Stimulated activated CD4-positive, alpha-beta T cell treated with anti-CD3 and anti-CD28 coated beads, Interleukin-1b, Interleukin-23, amount 100 ng/mL, for 4 hours (primary cell): ENCODE results near the gene ITGB4.

Experiments used
- DNase-seq, 2 donors: peaks; one replicate each; pipeline ENCODE4 v3.0.0-alpha.2; 2020; ENCODE audit warnings: low read depth in 2 of 2

The ITGB4 gene

DNA sequence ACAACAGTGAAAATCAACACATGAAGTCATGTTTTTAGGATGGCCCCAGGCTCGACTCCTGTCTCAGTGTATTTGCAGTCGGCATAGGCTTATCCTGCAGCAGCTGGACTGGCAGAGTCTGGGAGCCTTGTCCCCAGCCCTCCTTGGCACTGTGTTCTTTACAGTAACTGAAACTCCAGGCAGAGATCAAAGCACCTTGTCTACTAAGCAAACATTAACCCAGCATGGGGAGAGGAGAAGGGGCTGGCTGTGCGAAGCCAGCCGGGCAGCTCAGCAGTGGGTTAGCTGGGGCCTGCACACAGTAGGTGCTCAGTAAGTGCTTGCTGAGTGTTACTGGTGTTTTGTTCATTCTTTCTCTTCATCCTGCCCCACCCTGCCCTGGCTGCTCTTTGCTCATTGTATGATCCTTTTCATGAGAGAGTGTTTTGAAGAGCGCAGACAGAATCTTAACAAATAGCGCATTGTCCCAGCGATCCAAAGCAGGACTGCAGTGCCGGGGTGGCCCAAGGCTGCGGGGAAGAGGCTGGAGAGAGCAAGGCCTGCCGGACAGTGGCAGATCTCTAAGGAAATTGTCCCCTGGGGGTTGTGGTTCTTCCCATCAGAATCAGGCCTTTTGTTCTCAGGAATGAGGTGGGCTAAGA lies 23.5 kb upstream of the ITGB4 start:
- DNase-seq, result no peak

DNA sequence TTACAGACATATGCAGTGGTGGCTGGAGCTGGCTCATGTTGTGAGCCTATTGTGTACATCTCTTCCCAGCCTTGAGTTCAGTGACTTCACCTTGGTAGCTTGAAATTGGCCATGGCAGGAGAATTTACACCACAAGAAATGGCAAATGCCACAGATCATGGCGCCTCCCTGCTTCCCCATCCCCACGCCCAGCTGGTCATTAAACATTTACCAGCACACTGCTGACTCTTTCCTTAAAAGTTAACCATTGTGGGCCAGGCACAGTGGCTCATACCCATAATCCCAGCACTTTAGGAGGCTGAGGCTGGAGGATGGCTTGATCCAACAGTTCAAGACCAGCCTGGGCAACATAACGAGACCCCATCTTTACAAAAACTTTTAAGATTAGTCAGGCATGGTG lies 22.6 kb upstream of the ITGB4 start:
- no peak for DNase-seq

DNA sequence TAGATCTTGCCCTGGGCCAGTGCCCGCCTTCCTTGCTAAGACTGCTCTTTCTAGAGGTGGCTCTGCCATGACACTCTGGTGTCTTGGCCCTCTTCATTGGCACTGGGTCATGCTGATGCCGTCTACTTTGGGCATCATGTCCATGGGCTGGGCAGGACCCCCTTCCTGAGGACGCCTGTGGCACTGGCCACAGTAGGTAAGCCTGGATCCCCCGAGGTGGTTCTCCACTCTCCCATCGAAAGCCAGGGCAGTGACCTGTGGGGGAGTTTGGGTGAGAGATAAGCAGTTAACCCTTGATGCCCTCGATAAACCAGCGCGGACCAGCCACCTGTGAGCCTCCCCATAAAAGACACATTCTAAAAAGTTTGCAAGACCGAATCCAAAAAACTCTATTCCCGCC lies 20.0 kb upstream of the ITGB4 start:
- DNase-seq, result no peak

DNA sequence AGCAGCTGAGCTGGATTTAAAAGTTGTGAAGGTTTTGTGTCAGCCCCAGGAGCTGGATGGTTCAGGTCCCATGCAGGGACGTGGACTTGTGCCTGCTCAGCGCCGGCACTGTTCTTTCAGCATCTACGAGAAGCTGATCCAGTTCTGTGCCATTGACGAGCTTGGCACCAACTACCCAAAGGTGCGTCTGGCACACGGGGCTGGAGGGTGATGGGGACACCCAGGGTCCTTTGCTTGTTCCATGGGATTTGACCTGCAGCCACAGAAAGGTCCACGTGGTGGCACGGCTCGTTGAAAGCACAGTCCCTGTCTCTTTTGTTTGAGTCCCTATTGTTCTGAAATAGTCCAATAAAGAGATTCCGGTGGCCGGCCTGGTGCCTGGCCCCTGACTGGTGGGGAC lies 18.1 kb upstream of the ITGB4 start:
- DNase-seq, result no peak

DNA sequence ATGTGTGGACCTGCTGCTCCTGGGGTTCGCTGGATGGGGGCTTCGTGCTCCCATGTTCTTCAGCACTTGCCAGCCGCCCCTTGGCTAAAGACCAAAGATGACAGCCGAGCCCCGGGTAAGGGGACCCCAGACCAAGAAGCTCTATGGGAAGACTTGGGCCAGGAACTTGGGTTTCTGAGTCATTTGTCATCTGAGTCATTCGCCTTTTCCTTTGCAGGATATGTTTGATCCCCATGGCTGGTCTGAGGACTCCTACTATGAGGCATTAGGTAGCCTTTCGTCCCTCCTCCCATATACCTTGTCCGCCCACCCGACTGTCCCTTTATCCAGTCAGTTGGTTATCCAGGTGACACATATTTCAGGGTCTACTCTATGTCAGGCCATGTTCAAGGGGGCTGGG lies 17.7 kb upstream of the ITGB4 start:
- DNase-seq, result no peak

DNA sequence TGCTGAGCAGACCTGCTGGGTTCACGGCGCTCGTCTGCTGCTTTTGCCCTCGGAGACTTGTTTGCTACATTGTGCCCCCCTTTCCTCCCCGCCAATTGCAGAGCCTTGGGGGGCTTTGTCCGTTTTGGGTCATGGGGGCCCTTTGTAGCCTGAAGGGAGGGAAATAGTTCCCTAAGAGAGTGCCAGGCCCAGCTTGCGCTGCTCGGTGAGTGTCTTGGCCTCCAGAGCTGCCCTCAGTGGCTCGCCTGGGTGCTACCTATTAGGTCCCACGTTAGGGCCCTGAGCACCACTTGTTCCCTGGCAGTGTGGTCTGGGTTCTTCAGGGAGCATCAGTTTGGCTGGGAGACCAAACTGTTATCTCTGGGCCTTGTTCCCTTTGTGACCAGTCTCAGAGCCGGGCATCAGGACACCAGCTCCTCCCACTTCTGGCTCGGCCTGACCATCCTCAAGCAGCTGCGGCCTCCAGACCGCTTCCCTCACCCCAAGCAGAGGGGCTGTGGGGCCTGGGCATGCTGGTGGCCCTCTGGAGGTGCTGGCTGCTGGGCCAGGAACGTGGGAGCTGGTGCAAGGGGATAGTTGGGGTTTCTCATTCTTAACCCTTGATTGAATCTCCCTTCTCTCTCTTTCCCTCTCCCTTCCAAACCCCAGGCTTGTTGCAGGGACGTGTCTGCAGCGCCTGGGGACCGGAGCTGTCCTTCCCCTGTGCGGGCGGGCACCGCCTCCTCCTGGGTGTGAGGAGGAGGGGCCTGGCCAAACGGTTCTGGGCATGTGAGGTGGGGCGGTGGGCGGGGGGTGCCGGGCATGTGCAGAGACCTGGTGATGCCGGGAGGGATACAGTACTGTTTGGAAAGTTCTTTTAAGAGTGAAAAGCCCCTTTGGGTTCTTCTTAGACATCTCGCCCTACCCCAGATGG lies 16.0 kb upstream of the ITGB4 start:
- DNase-seq, result no peak

DNA sequence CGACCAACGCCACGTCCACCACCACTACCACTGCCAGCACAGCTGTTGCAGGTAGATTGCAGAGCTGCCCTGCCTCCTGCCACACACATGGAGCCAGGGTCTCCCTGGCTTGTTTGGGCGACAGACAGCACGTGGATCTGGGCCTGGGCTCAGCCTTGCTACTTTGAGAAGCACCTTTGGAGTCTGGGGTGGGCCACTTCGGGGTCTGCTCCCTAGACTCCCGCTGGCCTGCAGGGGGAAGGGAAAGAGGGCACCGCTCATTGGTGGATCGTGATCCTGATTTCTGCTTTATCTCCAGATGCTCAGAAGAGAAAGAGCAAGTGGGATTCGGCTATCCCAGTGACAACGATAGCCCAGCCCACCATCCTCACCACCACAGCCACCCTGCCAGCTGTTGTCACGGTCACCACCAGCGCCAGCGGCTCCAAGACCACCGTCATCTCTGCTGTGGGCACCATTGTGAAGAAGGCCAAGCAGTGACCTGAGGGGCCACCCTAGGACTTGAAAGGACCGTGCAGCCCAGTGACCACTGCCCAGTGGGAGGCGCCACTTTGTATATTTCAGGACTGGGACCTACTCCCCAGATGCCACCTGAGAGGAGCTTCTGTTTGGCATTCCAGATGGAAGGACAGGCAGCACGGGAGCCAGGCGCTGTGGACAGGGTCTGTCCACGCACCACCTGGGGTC lies 15.1 kb upstream of the ITGB4 start:
- DNase-seq, result no peak

DNA sequence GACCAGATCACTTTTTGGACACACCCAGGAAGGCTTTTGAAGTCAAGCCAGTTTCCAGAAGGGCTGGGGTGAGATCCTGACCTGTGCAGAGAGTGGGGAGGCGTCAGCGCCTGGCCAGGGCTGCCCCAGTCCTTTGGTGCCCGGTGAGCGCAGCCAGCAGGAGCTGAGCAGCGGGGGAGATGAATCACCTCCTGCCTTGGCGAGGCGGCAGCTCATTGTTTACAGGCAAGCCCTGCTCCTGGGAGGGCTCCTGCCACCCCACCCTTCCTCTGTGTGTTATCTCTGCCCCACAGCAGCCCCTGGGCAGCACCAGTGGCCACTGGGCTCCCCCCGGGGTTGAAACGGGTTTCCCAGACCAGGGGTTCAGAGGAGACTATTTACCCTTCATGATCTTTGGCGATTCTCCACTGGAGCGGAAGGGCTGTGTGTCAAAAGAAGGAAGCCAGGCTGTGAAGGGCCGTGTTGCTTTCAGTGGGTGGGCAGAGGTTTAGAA lies 14.1 kb upstream of the ITGB4 start:
- no peak for DNase-seq

DNA sequence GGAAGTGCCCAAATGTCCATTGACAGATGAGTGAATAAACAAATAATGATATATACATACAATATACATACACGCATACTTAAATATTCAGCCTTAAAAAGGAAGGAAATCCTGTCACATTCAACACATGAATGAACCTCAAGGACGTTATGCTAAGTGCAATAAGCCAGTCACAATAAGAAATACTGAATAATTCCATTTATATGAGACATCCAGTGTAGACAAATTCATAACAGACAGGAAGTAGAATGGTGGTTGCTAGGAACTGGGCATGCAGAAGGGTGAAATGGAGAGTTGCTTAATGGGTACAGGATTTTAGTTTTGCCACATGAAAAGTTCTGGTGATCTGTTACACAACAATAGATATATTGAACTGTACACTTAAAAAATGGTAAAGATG lies 8.8 kb upstream of the ITGB4 start:
- no peak for DNase-seq

DNA sequence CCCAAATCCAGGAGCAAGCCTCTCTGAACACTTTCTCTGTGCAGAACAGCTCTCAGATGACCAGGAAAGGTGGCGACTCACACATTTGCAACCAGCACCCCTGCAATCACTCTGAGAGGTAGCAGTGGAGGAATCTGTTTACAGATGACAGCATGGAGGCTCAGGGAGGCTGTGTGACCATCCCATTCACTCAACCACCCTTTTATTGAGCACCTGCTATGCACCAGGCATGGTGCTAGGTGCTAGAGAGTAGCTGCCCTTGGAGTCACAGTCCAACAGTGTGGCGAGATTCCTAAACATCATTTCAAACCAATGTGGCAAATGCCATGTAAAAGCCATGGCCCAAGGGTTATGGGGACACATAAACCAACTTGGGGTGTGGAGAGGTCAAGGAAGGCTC lies 1.5 kb upstream of the ITGB4 start:
- DNase-seq, result no peak

DNA sequence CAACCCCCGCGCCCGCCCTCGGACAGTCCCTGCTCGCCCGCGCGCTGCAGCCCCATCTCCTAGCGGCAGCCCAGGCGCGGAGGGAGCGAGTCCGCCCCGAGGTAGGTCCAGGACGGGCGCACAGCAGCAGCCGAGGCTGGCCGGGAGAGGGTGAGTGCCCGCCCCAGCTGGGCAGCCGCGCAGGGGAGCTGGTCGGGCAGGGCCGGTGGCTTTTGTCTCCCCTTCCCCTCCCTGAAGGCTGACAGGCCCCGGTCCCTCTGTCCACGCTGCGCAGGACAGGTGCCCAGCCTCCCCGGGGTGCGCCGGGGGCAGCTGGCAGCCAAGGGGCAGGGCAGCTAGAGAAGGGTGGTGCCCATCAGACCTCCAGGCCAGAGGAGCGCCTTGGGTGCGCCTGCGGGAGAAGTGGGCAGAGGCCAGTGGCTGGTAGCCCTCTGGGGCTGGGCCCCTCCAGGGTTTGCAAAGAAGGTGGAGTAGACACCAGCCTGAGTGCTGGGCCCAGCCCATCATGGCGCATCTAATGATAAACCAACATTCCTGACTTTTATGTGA lies 278 bp downstream of the ITGB4 start:
- DNase-seq, result no peak

DNA sequence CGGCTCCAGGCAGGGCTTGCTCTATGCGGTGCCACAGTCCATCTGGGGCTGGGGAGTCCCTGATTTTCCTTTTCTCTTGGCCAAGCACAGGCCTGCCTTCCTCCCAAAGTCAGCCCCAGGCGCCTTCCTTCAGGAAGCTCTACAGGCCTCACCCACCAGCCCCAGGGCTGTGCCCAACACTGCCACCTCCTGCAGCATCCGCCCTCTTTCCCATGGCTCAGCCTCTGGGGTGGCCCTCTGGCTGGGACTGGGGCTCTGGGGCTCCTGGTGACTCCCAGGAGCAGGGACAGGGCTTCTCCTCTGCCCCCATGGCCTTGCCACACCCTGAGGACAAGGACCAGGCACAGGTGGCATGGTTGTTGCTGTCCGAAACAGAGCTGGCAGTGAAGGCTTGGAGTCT lies 817 bp downstream of the ITGB4 start:
- no peak for DNase-seq

DNA sequence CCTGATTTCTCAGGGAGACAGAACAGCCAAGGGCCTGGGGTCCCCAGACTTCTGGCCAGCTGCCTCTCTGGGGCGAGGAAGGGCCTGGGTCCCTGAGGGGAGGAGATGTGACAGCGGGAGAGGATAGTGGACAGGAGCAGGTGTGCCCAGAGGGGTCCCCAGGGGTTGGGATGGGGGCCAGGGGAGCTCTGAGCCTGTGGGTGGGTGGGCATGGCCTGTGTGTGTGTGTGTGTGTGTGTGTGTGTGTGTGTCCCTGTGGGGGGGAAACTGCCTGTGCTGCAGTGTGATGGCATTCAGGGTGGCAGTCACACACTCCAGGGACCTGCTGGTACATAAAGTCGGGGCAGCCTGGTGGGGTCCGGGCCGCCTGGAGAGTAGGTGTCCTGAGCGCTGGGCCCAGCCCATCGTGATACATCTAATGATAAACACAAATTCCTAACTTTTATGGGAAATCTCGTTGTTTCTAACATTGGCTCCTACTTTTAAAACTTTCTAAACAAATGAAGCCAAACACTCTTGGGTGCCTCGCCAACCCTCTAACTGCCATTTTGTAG lies 1.4 kb downstream of the ITGB4 start:
- no peak for DNase-seq

DNA sequence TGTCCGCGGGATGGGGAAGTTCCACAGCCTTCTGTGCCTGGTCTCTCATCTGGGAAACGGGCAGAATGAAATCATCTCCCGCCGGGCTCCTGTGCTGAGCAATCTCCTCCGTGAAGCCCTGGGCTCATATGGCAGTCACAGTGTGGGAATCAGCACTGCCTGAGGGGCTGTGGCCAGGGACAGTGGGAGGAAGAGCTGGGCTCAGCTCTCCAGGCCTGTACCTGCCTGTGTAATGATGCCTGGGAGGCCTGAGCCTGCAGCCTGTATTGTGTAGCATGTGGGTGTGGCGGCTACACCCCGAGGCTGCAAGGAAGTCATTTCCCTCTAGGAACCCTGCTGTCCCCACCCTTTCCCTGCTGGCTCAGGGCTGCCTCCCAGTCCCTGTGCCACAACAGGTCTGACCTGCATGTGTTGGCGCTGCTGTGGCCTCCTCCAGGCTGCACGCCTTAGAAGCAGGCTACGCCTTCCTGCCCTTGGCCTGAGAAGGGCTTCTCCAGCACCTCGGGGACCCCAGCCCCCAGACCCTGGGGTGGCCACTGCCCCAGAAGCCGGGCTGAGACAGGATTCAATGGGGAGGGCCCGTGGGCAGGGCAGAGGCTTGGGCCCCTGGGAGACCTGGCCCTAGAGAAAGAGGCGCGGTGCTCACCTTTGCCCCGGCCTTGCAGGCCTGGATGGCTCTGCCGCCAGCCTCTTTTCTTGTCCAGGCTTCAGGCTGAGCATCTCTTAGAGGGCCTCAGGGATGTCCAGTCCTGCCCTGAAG lies 2.1 kb downstream of the ITGB4 start:
- no peak for DNase-seq

DNA sequence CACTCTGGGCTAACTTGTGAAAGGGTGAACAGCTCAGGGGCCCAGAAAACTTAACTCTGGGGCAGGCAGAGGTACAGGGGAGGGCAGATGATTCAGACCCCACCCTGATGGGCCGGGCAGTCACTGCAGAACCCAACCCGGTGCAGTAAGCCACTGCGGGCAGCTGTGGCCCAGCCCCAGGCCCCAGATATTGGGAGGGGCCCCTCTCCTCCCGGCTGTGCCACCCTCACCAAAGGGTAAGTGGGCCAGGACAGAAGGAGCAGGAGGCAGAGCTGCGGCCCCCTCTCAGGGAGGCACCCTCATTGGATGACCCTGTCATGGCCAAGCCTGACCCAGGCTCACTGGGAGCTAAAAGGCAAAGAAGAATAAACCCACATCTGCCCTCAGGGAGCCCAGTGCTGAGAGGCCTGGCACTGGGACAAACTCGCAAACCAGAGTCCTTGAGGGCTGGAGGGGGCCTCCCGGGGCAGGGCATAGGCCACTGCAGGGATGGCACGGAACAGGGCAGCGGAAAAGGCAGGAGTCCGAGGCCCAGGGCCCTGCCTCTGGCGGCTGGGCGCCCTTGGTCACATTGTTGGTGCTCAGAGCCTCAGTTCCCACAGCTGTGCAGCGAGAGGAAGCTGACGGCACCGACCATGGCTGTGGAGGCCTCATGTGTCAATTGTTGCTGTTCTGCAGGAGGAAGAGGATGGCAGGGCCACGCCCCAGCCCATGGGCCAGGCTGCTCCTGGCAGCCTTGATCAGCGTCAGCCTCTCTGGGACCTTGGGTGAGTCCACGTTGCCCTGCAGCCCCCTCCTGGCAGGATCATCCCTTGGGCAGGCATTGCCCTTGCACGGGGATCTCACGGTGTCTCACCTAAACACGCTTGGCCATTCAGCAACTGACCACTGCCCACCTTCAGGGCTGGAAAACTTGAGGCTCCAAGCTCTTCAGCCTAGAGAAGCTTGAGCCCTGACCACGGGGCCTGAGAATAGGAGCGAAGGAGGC lies 3.1 kb downstream of the ITGB4 start:
- DNase-seq, result no peak

DNA sequence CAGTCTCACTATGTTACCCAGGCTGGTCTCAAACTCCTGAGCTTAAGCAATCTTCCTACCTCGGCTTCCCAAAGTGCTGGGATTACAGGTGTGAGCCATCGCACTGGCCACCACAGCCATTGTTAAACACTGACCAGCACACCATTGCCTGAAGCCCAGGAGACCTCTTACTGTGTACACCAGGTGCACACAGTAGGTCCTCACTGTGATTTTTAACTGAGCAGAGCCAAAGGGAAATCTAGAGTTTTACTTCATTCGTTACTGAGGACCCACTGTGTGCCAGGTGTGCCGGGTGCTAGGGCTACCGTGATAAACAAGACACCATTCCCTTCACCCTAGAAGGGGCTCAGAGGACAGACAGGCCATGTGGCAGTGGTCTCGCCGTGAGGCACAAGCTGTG lies 4.2 kb downstream of the ITGB4 start:
- DNase-seq, result no peak

DNA sequence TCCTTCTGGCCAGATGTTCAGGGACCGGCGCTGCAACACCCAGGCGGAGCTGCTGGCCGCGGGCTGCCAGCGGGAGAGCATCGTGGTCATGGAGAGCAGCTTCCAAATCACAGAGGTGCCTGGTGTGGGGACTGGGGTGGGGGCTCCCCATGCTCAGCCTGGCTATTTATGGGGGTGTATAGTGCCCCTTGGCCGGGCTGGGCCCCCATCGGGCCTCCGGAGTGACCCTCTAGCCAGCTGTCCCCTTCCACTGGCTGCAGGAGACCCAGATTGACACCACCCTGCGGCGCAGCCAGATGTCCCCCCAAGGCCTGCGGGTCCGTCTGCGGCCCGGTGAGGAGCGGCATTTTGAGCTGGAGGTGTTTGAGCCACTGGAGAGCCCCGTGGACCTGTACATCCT lies 6.1 kb downstream of the ITGB4 start:
- DNase-seq, result no peak

DNA sequence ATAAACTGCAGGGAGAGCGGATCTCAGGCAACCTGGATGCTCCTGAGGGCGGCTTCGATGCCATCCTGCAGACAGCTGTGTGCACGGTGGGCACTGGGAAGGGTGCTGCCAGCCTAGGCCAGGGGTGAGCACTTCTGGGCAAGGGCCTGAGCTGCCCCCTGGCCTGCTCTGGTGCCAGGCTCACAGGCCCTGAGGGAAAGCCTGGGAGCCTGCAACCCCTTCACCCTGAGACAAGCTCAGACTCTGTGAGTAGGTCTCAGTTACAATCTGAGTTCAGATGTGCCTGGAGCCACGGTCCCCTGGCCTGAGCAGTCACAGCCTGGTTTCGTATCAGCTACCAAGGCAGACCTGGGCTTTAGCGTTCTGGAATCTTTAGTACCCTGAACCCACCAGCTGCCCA lies 8.1 kb downstream of the ITGB4 start:
- no peak for DNase-seq

DNA sequence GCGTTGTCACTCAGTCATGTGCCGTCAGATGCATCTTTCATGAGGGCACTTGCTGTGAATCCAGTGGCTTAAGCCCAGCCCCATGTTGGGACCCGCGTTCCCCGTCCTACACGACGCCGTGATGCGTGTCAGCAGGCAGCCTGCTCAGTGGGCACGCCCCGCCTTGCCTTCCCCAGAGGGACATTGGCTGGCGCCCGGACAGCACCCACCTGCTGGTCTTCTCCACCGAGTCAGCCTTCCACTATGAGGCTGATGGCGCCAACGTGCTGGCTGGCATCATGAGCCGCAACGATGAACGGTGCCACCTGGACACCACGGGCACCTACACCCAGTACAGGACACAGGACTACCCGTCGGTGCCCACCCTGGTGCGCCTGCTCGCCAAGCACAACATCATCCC lies 8.8 kb downstream of the ITGB4 start:
- no peak for DNase-seq

DNA sequence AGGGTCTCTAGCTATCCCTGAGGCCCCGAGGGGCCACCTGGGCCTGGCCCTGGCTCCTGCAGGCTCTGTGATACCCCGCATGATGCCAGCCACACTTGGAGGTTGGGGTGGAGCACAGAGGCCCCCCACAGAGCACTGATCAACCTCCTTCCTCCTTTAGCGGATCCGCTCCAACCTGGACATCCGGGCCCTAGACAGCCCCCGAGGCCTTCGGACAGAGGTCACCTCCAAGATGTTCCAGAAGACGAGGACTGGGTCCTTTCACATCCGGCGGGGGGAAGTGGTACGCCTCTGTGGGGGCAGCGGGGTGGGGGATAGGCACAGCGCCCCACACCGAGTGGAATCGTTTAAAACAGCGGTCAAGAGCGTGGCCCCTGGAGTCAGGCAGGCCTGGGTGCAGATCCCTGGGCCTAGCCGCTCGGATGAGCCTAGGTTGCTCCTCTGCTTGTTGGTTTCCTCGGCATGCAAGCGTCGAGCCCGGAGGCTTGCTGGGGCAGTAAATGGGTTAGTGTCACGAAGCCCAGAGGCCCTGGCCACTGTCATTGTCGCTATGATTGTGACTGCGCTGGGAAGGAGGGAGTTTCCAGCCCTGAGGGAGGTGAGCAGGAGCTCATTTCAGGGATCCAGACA lies 9.9 kb downstream of the ITGB4 start:
- DNase-seq, result no peak
